Measurements from ENCODE around the gene CHN2.

The CHN2 gene

GRCh38 chr7:29432721-29433120 lies 238.1 kb downstream of the CHN2 start:
- DNase-seq (ENCODE audit: low spot score) = no peak

GRCh38 chr7:29434380-29434768 lies 239.8 kb downstream of the CHN2 start:
- no peak for DNase-seq (ENCODE audit: low spot score)

GRCh38 chr7:29435167-29435566 lies 240.6 kb downstream of the CHN2 start:
- DNase-seq (ENCODE audit: low spot score) = no peak

- no peak for DNase-seq (ENCODE audit: low spot score)
Measured at GRCh38 chr7:29435902-29436301, 241.3 kb downstream of the CHN2 start.

GRCh38 chr7:29442146-29442545 lies 247.6 kb downstream of the CHN2 start:
- DNase-seq (ENCODE audit: low spot score) = no peak

GRCh38 chr7:29443552-29443951 lies 249.0 kb downstream of the CHN2 start:
- no peak for DNase-seq (ENCODE audit: low spot score)

GRCh38 chr7:29444267-29444666 lies 249.7 kb downstream of the CHN2 start:
- DNase-seq (ENCODE audit: low spot score) = no peak

- DNase-seq (ENCODE audit: low spot score) = no peak
Measured at GRCh38 chr7:29445736-29446135, 251.2 kb downstream of the CHN2 start.

GRCh38 chr7:29447828-29448227 lies 253.3 kb downstream of the CHN2 start:
- DNase-seq (ENCODE audit: low spot score) = no peak

GRCh38 chr7:29449569-29450260 lies 255.1 kb downstream of the CHN2 start:
- no peak for DNase-seq (ENCODE audit: low spot score)

GRCh38 chr7:29453021-29453420 lies 258.4 kb downstream of the CHN2 start:
- no peak for DNase-seq (ENCODE audit: low spot score)

- no peak for DNase-seq (ENCODE audit: low spot score)
Measured at GRCh38 chr7:29454464-29454863, 259.9 kb downstream of the CHN2 start.

GRCh38 chr7:29454899-29455451 lies 260.4 kb downstream of the CHN2 start:
- DNase-seq (ENCODE audit: low spot score) = no peak

- DNase-seq (ENCODE audit: low spot score) = no peak
Measured at GRCh38 chr7:29457141-29457561, 262.6 kb downstream of the CHN2 start.

- no peak for DNase-seq (ENCODE audit: low spot score)
Measured at GRCh38 chr7:29457565-29458011, 263.0 kb downstream of the CHN2 start.

GRCh38 chr7:29458933-29459332 lies 264.4 kb downstream of the CHN2 start:
- no peak for DNase-seq (ENCODE audit: low spot score)

GRCh38 chr7:29459589-29459988 lies 265.0 kb downstream of the CHN2 start:
- DNase-seq (ENCODE audit: low spot score) = no peak

GRCh38 chr7:29461996-29462395 lies 267.4 kb downstream of the CHN2 start:
- no peak for DNase-seq (ENCODE audit: low spot score)

- DNase-seq (ENCODE audit: low spot score) = no peak
Measured at GRCh38 chr7:29463504-29464158, 269.1 kb downstream of the CHN2 start.

GRCh38 chr7:29464753-29465152 lies 270.2 kb downstream of the CHN2 start:
- no peak for DNase-seq (ENCODE audit: low spot score)

GRCh38 chr7:29467193-29467926 lies 272.8 kb downstream of the CHN2 start:
- DNase-seq (ENCODE audit: low spot score) = no peak

- no peak for DNase-seq (ENCODE audit: low spot score)
Measured at GRCh38 chr7:29468196-29468595, 273.6 kb downstream of the CHN2 start.

- DNase-seq (ENCODE audit: low spot score) = no peak
Measured at GRCh38 chr7:29469281-29469680, 274.7 kb downstream of the CHN2 start.
